Measurements from ENCODE around the gene SPRING1. TPM values are rescaled to one million over a fixed set of nuclear protein-coding genes. Genes with fewer than 3 reads are reported as not detected.

SPRING1 gene
- total and polyA plus RNA-seq, 2 of the 4 experiments (the other 2 are of a cell fraction): 12.4 to 14.0 TPM

DNA sequence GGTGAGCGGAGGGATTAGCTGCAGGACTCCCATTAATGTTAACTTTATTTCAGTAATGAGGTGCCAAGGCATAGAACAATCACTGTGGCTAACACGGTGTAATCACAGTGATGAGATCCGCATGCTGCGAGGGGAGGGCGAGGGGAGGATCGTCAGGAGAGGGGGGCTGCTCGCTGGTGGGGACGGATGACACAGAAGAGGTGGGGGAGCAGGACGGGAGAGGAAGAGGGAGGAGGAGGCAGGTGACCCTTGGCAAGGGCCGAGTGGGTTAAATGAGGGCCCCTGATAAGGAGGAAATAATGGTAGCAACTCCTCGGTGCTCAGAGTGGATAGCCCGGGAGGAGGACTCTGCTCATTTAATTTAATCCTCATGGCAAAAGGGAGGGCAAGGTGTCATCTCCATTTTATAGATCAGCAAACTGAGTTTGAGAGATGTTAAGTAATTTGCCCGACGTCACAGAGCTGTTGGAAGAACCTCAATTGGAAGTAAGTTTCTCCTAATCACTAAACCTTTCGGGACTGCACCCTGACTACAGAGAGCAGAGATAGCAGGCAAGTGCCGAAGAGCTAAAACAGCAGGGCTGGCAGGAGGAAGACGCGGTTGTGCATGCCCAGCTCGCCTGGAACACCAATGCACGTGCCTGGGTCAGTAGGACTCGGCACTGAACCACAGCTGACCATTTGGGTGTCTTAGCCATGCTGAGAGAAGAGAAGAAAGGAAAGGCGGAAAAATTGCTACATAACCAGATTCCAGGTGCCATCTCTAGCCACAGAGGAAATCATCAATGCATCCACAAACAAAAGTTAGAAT is 43.0 kb downstream of the SPRING1 start:
- Histone ChIP-seq H2BK120ac (ENCODE audit: low read depth, low read length) (no peak overlapping the region), H3K4me1 (ENCODE audit: control insufficient read depth, insufficient read depth, low read length) (no peaks in the 10 kb centered on the region; the same call in 1 of the 2 replicates), H3K23ac (ENCODE audit: low read depth, low read length) (no peak overlapping the region; the same call in 1 of the 2 replicates), H3K4me2 (ENCODE audit: low read depth, low read length) (no peak overlapping the region), H4K91ac (ENCODE audit: insufficient read depth, low read depth, low read length) (no peak overlapping the region), H3K9ac (ENCODE audit: low read depth, low read length) (no peak overlapping the region), H3K4me3 (ENCODE audit: insufficient read depth, low read depth, low read length) (no peak overlapping the region), H3K4ac (ENCODE audit: low read depth, low read length) (no peak overlapping the region), H3K79me1 (ENCODE audit: low read depth in 1 of 2, low read length in 2 of 2) (no peaks in the 10 kb centered on the region), H4K8ac (ENCODE audit: low read depth in 2 of 2, low read length in 2 of 2) (no peak overlapping the region), H3K27ac (ENCODE audit: insufficient read depth, low read length) (no peak overlapping the region), H2AK5ac (ENCODE audit: low read depth, low read length) (no peak overlapping the region), H3K18ac (ENCODE audit: low read depth, low read length) (no peak overlapping the region), H2BK5ac (ENCODE audit: low read depth, low read length, poor library complexity, severe bottlenecking) (no peak overlapping the region), H3K36me3 (ENCODE audit: control insufficient read depth, insufficient read depth, low read length) (no peaks in the 10 kb centered on the region), H3K27me3 (ENCODE audit: control insufficient read depth, insufficient read depth, low read length) (peaks cover 64% of the 10 kb centered on the region), H3K14ac (replicated peaks; ENCODE audit: low read depth, low read length) (no peak overlapping the region), H4K5ac (ENCODE audit: low read depth, low read length) (no peak overlapping the region), H2BK20ac (ENCODE audit: low read depth, low read length) (no peak overlapping the region), H3K9me3 (ENCODE audit: control insufficient read depth, insufficient read depth, low read length) (no peaks in the 10 kb centered on the region; the same call in 1 of the 2 replicates), H2AFZ (replicated peaks; ENCODE audit: low read length, poor library complexity) (no peak overlapping the region), H4K20me1 (ENCODE audit: insufficient read depth, low read length) (no peaks in the 10 kb centered on the region), H3K9me1 (ENCODE audit: insufficient read depth, low read length) (peaks cover 4% of the 10 kb centered on the region; the same call in 1 of the 2 replicates), H2BK15ac (ENCODE audit: low read depth, low read length) (no peak overlapping the region), H2AK9ac (replicated peaks; ENCODE audit: low read depth, low read length, poor library complexity) (peak overlapping the region; percentile 8), H3K56ac (ENCODE audit: extremely low read depth, insufficient read depth, low read length) (no peak overlapping the region)
- no TSS peak for BruUV-seq (replicated peaks)
- DNase-seq (no peak), ATAC-seq (ENCODE audit: low read depth) (no peak)
- POLR2A ChIA-PET (ENCODE audit: unreplicated experiment): no interaction called here
- TF ChIP-seq SMC3 (IDR thresholded peaks at IDR 0.05; ENCODE audit: low read depth, low read length): no peak
- in situ Hi-C loops (cut with MboI; ENCODE audit: low sequenced_read_pairs): loop anchor here (10.0 kb wide), 1 partner anchor 700 kb away; no protein-coding TSS in a partner anchor
- 32% methylated on average over 10 of the region's 22 CpGs; no CpG with 5 or more reads in 1 of the 2 experiments for WGBS, 2 experiments (ENCODE audit: extremely low coverage in 2 of 2, insufficient read length in 1 of 2)
- CTCF ChIA-PET: no interaction called here
- dilution Hi-C loops (cut with HindIII; ENCODE audit: low sequenced_read_pairs, unreplicated experiment): no loop called here
- intact Hi-C loops (cut with micrococcal nuclease): loop anchor here (5.0 kb wide), 1 partner anchor 418 kb away; the partner anchor contains the start of gene MED13L
